Middle frontal gyrus (tissue), 1 donor: ENCODE results near the gene PFKFB4.
"Not testable (repeated sequence)": the region's sequence is repeated elsewhere in the genome, so short reads cannot be mapped to it uniquely, and the experiment has no call there.

Source experiments
- DNase-seq: peaks from one replicate; pipeline ENCODE4 v3.0.0-alpha.2; 2015; ENCODE audit warnings: low spot score; ENCODE audit errors: extremely low spot score

The PFKFB4 gene

GRCh38 chr3:48561045-48561736, 4.6 kb upstream of the PFKFB4 start:
- DNase-seq, result no peak

GRCh38 chr3:48560648-48561018, 4.0 kb upstream of the PFKFB4 start:
- DNase-seq, result no peak

- DNase-seq, result no peak
These were observed 2.0 kb upstream of the PFKFB4 start for GRCh38 chr3:48558493-48559134.

GRCh38 chr3:48555949-48556795, 431 bp downstream of the PFKFB4 start:
- DNase-seq, result no peak

GRCh38 chr3:48555231-48555948, 1.2 kb downstream of the PFKFB4 start:
- DNase-seq, result no peak

- no peak for DNase-seq
These were observed 2.4 kb downstream of the PFKFB4 start for GRCh38 chr3:48553886-48554845.

GRCh38 chr3:48553361-48553760, 3.2 kb downstream of the PFKFB4 start:
- DNase-seq, result no peak

GRCh38 chr3:48552111-48552951, 4.3 kb downstream of the PFKFB4 start:
- no peak for DNase-seq

- not testable (repeated sequence) for DNase-seq
These were observed 5.0 kb downstream of the PFKFB4 start for GRCh38 chr3:48551651-48552050.

- peak; percentile 77 for DNase-seq
These were observed 7.6 kb downstream of the PFKFB4 start for GRCh38 chr3:48548729-48549705.

GRCh38 chr3:48548126-48548525, 8.5 kb downstream of the PFKFB4 start:
- no peak for DNase-seq

GRCh38 chr3:48546203-48546829, 10.3 kb downstream of the PFKFB4 start:
- no peak for DNase-seq

GRCh38 chr3:48544141-48544540, 12.5 kb downstream of the PFKFB4 start:
- no peak for DNase-seq

GRCh38 chr3:48543271-48543866, 13.2 kb downstream of the PFKFB4 start:
- DNase-seq, result no peak

- DNase-seq, result no peak
These were observed 18.2 kb downstream of the PFKFB4 start for GRCh38 chr3:48538451-48538850.

GRCh38 chr3:48536785-48537184, 19.8 kb downstream of the PFKFB4 start:
- DNase-seq, result no peak

GRCh38 chr3:48536116-48536515, 20.5 kb downstream of the PFKFB4 start:
- DNase-seq, result no peak
